Measurements from ENCODE around the gene NAP1L4. TPM values are rescaled to one million over a fixed set of nuclear protein-coding genes. Genes with fewer than 3 reads are reported as not detected.
A peak's percentile ranks its signal among the peaks of the same experiment; 100 is the strongest.

NAP1L4 gene
- total RNA-seq, 1 donor: 99.6 TPM

GRCh38 chr11:2945031-2945756 is 46.9 kb downstream of the NAP1L4 start:
- peak; percentile 91 for DNase-seq (ENCODE audit: low read depth)
- no peak for TF ChIP-seq CTCF (IDR thresholded peaks at IDR 0.05; ENCODE audit: insufficient read depth, low read length)
- H3K4me3 ChIP-seq (ENCODE audit: low read depth, low read length): peak overlapping the region; percentile 60

GRCh38 chr11:2944530-2944929 is 47.6 kb downstream of the NAP1L4 start:
- DNase-seq (ENCODE audit: low read depth): no peak
- H3K4me3 ChIP-seq (ENCODE audit: low read depth, low read length): no peak overlapping the region
- TF ChIP-seq CTCF (IDR thresholded peaks at IDR 0.05; ENCODE audit: insufficient read depth, low read length): no peak

- no peak for TF ChIP-seq CTCF (IDR thresholded peaks at IDR 0.05; ENCODE audit: insufficient read depth, low read length)
- DNase-seq (ENCODE audit: low read depth): no peak
- no peak overlapping the region for H3K4me3 ChIP-seq (ENCODE audit: low read depth, low read length)
These were observed 48.4 kb downstream of the NAP1L4 start for GRCh38 chr11:2943711-2944118.

GRCh38 chr11:2942872-2943710 is 49.0 kb downstream of the NAP1L4 start:
- DNase-seq (ENCODE audit: low read depth): no peak
- no peak for TF ChIP-seq CTCF (IDR thresholded peaks at IDR 0.05; ENCODE audit: insufficient read depth, low read length)
- H3K4me3 ChIP-seq (ENCODE audit: low read depth, low read length): no peak overlapping the region

GRCh38 chr11:2942447-2942846 is 49.7 kb downstream of the NAP1L4 start:
- DNase-seq (ENCODE audit: low read depth): no peak
- no peak overlapping the region for H3K4me3 ChIP-seq (ENCODE audit: low read depth, low read length)
- no peak for TF ChIP-seq CTCF (IDR thresholded peaks at IDR 0.05; ENCODE audit: insufficient read depth, low read length)

GRCh38 chr11:2940921-2941821 is 51.0 kb downstream of the NAP1L4 start:
- no peak for TF ChIP-seq CTCF (IDR thresholded peaks at IDR 0.05; ENCODE audit: insufficient read depth, low read length)
- H3K4me3 ChIP-seq (ENCODE audit: low read depth, low read length): no peak overlapping the region
- no peak for DNase-seq (ENCODE audit: low read depth)
